Measurements from ENCODE around the gene CTTNBP2. TPM values are rescaled to one million over a fixed set of nuclear protein-coding genes. Genes with fewer than 3 reads are reported as not detected.

Gene CTTNBP2
- polyA plus RNA-seq, 2 of the 4 experiments (the other 2 are of a cell fraction), result 0.18 to 0.25 TPM

DNA sequence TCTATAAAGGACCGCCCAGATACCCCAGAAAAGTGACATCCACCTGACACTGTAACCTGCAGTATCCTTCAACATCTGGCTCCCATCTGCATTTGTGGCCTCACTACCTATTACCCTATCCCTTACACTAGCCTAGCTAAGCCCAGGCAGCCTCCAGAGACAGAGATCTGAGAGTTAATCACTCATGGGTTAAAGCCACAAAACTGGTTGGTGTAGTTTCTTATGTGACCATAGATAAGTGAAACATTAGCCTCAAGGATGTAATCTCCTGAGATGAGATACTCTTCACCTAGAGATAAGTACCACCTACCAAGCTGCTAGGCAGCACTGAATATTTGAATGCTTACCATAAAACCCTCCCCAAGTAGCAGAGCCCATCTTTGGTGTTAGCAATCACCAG, 35.4 kb downstream of the CTTNBP2 start:
- Histone ChIP-seq H3K27ac (no peak overlapping the region), H3K4me3 (no peak overlapping the region), H3K9me3 (no peaks in the 10 kb centered on the region), H3K4me2 (no peak overlapping the region), H3K4me1 (no peaks in the 10 kb centered on the region)
- no peak for FAIRE-seq
- ChIA-PET POLR2A (no interaction called here), CTCF (interaction anchor here (1.0 kb wide), 1 partner anchor 28 kb away, joined by 3 read pairs; no protein-coding TSS in a partner anchor)
- TF ChIP-seq BHLHE40 (IDR thresholded peaks at IDR 0.05; ENCODE audit: low read depth, low read length) (no peak), ESRRA (IDR thresholded peaks at IDR 0.05; ENCODE audit: borderline replicate concordance, low read length) (no peak), HOXB5 (CRISPR knock-in tag; IDR thresholded peaks at IDR 0.05) (no peak), MAZ (IDR thresholded peaks at IDR 0.05; ENCODE audit: borderline replicate concordance, low read depth, low read length) (no peak), HOXA7 (CRISPR knock-in tag; IDR thresholded peaks at IDR 0.05) (no peak), TP53 (CRISPR knock-in tag; IDR thresholded peaks at IDR 0.05) (no peak), EHF (CRISPR knock-in tag; IDR thresholded peaks at IDR 0.05) (no peak), RCOR1 (IDR thresholded peaks at IDR 0.05; ENCODE audit: low read depth, low read length) (no peak), HEYL (CRISPR knock-in tag; IDR thresholded peaks at IDR 0.05) (no peak), NR3C1 (IDR thresholded peaks at IDR 0.05) (no peak), POLR2AphosphoS2 (conservative IDR thresholded peaks at IDR 0.05; ENCODE audit: low read length) (no peak), HOXB13 (CRISPR knock-in tag; IDR thresholded peaks at IDR 0.05; ENCODE audit: low read depth) (no peak), ZNF302 (CRISPR knock-in tag; IDR thresholded peaks at IDR 0.05) (no peak), CBX2 (IDR thresholded peaks at IDR 0.05; ENCODE audit: borderline replicate concordance, low read depth) (no peak), FOXS1 (CRISPR knock-in tag; IDR thresholded peaks at IDR 0.05) (no peak)
- TF ChIP-seq, protein P1, sequence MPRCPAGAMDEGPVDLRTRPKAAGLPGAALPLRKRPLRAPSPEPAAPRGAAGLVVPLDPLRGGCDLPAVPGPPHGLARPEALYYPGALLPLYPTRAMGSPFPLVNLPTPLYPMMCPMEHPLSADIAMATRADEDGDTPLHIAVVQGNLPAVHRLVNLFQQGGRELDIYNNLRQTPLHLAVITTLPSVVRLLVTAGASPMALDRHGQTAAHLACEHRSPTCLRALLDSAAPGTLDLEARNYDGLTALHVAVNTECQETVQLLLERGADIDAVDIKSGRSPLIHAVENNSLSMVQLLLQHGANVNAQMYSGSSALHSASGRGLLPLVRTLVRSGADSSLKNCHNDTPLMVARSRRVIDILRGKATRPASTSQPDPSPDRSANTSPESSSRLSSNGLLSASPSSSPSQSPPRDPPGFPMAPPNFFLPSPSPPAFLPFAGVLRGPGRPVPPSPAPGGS (IDR thresholded peaks at IDR 0.05), result no peak
- TF ChIP-seq, protein P2, sequence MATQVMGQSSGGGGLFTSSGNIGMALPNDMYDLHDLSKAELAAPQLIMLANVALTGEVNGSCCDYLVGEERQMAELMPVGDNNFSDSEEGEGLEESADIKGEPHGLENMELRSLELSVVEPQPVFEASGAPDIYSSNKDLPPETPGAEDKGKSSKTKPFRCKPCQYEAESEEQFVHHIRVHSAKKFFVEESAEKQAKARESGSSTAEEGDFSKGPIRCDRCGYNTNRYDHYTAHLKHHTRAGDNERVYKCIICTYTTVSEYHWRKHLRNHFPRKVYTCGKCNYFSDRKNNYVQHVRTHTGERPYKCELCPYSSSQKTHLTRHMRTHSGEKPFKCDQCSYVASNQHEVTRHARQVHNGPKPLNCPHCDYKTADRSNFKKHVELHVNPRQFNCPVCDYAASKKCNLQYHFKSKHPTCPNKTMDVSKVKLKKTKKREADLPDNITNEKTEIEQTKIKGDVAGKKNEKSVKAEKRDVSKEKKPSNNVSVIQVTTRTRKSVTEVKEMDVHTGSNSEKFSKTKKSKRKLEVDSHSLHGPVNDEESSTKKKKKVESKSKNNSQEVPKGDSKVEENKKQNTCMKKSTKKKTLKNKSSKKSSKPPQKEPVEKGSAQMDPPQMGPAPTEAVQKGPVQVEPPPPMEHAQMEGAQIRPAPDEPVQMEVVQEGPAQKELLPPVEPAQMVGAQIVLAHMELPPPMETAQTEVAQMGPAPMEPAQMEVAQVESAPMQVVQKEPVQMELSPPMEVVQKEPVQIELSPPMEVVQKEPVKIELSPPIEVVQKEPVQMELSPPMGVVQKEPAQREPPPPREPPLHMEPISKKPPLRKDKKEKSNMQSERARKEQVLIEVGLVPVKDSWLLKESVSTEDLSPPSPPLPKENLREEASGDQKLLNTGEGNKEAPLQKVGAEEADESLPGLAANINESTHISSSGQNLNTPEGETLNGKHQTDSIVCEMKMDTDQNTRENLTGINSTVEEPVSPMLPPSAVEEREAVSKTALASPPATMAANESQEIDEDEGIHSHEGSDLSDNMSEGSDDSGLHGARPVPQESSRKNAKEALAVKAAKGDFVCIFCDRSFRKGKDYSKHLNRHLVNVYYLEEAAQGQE (IDR thresholded peaks at IDR 0.05), result no peak
- no peak for ATAC-seq
- WGBS (ENCODE audit: missing lambda C conversion rate), result 29% methylated on average over 1 of the region's 1 CpG
- DNase-seq (ENCODE audit: low read depth in 1 of 2, low spot score in 1 of 2), result no peak

DNA sequence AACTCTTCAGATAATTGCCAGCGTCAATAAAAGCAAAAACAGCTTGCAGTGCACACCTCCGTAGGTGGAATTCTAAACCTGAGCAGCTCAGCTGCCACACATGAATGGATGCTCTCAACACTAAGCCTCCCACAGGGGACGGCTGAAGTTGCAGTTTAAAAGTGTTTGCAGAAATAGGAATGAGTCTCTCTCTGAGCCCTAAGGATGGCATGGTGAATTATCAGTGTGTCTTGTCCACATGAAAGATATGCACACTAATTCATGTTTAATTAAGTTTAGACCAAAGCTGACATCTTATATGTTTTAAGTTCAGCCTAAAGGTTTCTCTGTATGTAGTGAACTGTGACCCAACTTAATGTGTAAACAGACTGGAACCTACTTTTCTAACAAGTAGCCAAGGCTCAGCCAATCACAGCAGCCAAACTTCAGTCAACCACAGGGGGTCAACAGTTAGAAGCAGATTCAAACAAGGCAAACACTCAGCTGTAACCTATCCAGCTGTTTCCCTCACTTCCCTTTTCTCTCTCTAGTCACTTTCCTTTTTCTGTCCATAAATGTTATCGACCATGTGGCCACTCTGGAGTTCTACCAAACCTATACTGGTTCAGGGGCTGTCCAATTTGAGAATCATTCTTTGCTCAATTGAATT, 38.1 kb downstream of the CTTNBP2 start:
- DNase-seq (ENCODE audit: low read depth in 1 of 2, low spot score in 1 of 2) (no peak), FAIRE-seq (no peak), ATAC-seq (no peak; a peak in 1 of 6 replicates)
- Histone ChIP-seq H3K27ac (no peak overlapping the region), H3K4me1 (no peaks in the 10 kb centered on the region), H3K4me3 (no peak overlapping the region), H3K4me2 (no peak overlapping the region), H3K9me3 (no peaks in the 10 kb centered on the region)
- ChIA-PET CTCF (no interaction called here), POLR2A (no interaction called here)
- TF ChIP-seq HOXB13 (CRISPR knock-in tag; IDR thresholded peaks at IDR 0.05; ENCODE audit: low read depth) (no peak), SREBF2 (IDR thresholded peaks at IDR 0.05) (no peak)
- 24% methylated on average over 4 of the region's 4 CpGs for whole genome bisulfite sequencing (ENCODE audit: missing lambda C conversion rate)

DNA sequence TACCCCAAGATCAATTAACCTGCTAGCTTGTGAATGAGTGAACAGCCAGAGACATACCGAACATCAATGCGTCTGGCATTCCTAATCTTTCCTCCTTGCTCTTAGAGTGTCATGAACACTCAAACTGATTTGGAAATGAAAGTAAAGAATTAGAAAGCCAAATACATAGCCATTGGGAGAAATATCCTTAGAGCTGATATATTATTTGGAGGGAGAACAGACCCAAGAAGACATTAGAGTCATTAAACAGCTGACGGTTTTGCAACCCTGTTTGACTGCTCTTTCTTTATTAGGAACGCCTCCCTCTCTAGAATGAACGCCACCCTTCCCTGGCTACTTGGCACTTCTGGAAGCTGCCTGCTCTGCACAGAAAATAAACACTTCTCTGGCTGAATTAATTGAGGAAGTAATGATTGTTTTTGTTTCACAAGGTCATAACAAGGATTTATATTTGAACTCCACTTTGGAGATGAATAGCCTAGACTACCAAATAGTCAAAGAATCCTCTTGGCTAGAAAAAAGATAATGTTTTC, 42.8 kb downstream of the CTTNBP2 start:
- Histone ChIP-seq H3K9me3 (no peaks in the 10 kb centered on the region), H3K4me3 (no peak overlapping the region), H3K4me1 (no peaks in the 10 kb centered on the region), H3K27ac (no peak overlapping the region), H3K4me2 (0 out of 3 replicates have a peak overlapping the region, but pooled peaks have one; percentile 9)
- POLR2A ChIA-PET, result no interaction called here
- CTCF ChIA-PET, result interaction anchor here (0.6 to 0.9 kb wide), 3 partner anchors 14 to 19 kb away, joined by 3 read pairs; no protein-coding TSS in a partner anchor
- ATAC-seq (no peak), FAIRE-seq (no peak), DNase-seq (ENCODE audit: low read depth in 1 of 2, low spot score in 1 of 2) (no peak)
- WGBS (ENCODE audit: missing lambda C conversion rate), result 8% methylated on average over 5 of the region's 5 CpGs
- TF ChIP-seq, protein P1 (IDR thresholded peaks at IDR 0.05), result no peak
- no peak for TF ChIP-seq ZNF302 (CRISPR knock-in tag; IDR thresholded peaks at IDR 0.05)
- TF ChIP-seq CHD2 (IDR thresholded peaks at IDR 0.05; ENCODE audit: low read length, partially characterized antibody), result no peak
- no peak for TF ChIP-seq MAZ (IDR thresholded peaks at IDR 0.05; ENCODE audit: borderline replicate concordance, low read depth, low read length)
- no peak for TF ChIP-seq SMC3 (IDR thresholded peaks at IDR 0.05)
- TF ChIP-seq KDM5A (IDR thresholded peaks at IDR 0.05), result no peak
- no peak for TF ChIP-seq RFX5 (IDR thresholded peaks at IDR 0.05)
- TF ChIP-seq HOXA7 (CRISPR knock-in tag; IDR thresholded peaks at IDR 0.05), result no peak
- no peak for TF ChIP-seq NR3C1 (IDR thresholded peaks at IDR 0.05)
- TF ChIP-seq ZFP36 (IDR thresholded peaks at IDR 0.05; ENCODE audit: borderline replicate concordance, partially characterized antibody), result no peak
- TF ChIP-seq, protein P3, sequence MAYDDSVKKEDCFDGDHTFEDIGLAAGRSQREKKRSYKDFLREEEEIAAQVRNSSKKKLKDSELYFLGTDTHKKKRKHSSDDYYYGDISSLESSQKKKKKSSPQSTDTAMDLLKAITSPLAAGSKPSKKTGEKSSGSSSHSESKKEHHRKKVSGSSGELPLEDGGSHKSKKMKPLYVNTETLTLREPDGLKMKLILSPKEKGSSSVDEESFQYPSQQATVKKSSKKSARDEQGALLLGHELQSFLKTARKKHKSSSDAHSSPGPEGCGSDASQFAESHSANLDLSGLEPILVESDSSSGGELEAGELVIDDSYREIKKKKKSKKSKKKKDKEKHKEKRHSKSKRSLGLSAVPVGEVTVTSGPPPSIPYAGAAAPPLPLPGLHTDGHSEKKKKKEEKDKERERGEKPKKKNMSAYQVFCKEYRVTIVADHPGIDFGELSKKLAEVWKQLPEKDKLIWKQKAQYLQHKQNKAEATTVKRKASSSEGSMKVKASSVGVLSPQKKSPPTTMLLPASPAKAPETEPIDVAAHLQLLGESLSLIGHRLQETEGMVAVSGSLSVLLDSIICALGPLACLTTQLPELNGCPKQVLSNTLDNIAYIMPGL (CRISPR knock-in tag; IDR thresholded peaks at IDR 0.05; ENCODE audit: borderline replicate concordance), result no peak
- no peak for TF ChIP-seq EP300 (IDR thresholded peaks at IDR 0.05)

All from A549 (cell line).